Stomach (tissue), 4 donors: ENCODE measurements around the gene CACNA1E.

Source experiments
- EP300 ChIP-seq: sonication (generic); formaldehyde crosslinking; IDR thresholded peaks from one replicate; pipeline ENCODE4 v1.6.1; 2017; ENCODE audit warnings: antibody characterized with exemption
- POLR2A ChIP-seq, 4 donors: fragments of 450-650 bp; IDR thresholded peaks; one replicate each; pipeline ENCODE4 v1.6.1; 2016; ENCODE audit warnings: antibody characterized with exemption in 4 of 4, control low read depth in 2 of 4, mild to moderate bottlenecking in 1 of 4, moderate library complexity in 1 of 4
- POLR2AphosphoS5 ChIP-seq, 3 donors: sonication (generic); formaldehyde crosslinking; IDR thresholded peaks; one replicate each; pipeline ENCODE4 v1.6.1; 2016; ENCODE audit warnings: antibody characterized with exemption in 3 of 3
- TF ChIP-seq, protein P1 (sequence below), 7 experiments: fragments of 450-650 bp in 4 of 7; fragments of 200-600 bp in 3 of 7; sonication (generic) in 3 of 7; IDR thresholded peaks; one replicate each; pipeline ENCODE4 v1.5.1; 2016 to 2019; ENCODE audit warnings: antibody characterized with exemption in 7 of 7, control low read depth in 2 of 7, mild to moderate bottlenecking in 1 of 7

DNA sequence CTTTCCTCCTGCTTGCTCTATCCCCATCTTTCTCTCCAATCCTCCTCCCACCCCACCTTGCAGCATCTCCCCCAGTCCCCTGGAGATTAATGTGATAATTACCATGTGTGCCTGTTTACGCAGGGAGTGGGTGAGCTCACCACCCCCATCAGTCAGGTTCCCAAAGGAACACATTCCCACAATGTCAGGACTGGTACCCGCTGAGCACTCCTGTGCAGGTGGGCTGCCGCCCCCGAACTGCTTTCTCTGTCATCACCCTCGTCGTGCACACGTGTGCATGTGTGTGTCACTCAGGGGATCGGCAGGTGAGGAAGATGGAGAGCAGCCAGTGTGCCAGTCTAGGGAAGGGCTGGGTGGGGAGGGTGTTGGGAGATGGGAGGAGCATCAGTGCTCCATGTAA, 163.4 kb downstream of the CACNA1E start:
- TF ChIP-seq, protein P1, sequence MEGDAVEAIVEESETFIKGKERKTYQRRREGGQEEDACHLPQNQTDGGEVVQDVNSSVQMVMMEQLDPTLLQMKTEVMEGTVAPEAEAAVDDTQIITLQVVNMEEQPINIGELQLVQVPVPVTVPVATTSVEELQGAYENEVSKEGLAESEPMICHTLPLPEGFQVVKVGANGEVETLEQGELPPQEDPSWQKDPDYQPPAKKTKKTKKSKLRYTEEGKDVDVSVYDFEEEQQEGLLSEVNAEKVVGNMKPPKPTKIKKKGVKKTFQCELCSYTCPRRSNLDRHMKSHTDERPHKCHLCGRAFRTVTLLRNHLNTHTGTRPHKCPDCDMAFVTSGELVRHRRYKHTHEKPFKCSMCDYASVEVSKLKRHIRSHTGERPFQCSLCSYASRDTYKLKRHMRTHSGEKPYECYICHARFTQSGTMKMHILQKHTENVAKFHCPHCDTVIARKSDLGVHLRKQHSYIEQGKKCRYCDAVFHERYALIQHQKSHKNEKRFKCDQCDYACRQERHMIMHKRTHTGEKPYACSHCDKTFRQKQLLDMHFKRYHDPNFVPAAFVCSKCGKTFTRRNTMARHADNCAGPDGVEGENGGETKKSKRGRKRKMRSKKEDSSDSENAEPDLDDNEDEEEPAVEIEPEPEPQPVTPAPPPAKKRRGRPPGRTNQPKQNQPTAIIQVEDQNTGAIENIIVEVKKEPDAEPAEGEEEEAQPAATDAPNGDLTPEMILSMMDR (IDR thresholded peaks at IDR 0.05): no peak
- no peak for TF ChIP-seq POLR2A (IDR thresholded peaks at IDR 0.05)
- TF ChIP-seq POLR2AphosphoS5 (IDR thresholded peaks at IDR 0.05): no peak
- no peak for TF ChIP-seq EP300
